ENCODE data around the gene PIP5KL1.

- TF ChIP-seq MAX (IDR thresholded peaks at IDR 0.05) (no peak), EP300 (IDR thresholded peaks at IDR 0.05; ENCODE audit: borderline replicate concordance) (no peak), TAF1 (IDR thresholded peaks at IDR 0.05; ENCODE audit: low read depth) (no peak), TCF12 (IDR thresholded peaks at IDR 0.05; ENCODE audit: low read depth) (no peak), YY1 (IDR thresholded peaks at IDR 0.05; ENCODE audit: low read depth) (no peak), NFIC (IDR thresholded peaks at IDR 0.05) (no peak), CREB1 (IDR thresholded peaks at IDR 0.05; ENCODE audit: low read depth) (no peak), USF1 (IDR thresholded peaks at IDR 0.05) (no peak)
Measured at GRCh38 chr9:127924736-127925444, 5.7 kb downstream of the PIP5KL1 start.
